ENCODE data around the gene KIRREL1. TPM values are rescaled to one million over a fixed set of nuclear protein-coding genes. Genes with fewer than 3 reads are reported as not detected.

Gene KIRREL1
- total and polyA plus RNA-seq, 2 donors (not counting 1 experiment from before 2014, with no cell fraction given) = 55.5 to 123 TPM

DNA sequence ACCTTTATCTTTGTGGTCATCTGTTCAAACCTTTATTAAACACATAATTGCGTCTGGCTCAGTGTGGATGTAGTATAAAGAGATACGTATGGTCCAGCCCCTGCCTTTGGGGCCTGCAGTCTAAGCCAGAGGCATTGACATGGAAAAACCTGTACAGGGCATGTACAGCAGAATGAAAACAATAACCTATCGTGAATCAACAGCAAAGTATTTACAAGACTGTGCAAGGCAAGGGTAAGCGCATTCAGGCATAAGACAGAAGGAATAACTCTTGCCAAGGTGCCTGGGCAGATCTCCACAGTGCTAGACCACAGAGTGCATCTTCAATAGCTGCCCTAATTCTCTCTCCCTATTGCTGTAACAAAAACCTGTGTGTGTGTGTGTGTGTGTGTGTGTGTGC, 35.5 kb downstream of the KIRREL1 start:
- Histone ChIP-seq H2AFZ (ENCODE audit: low read length) (no peak overlapping the region), H3K4me1 (ENCODE audit: control insufficient read depth, extremely low read depth, insufficient read depth, low read length) (peaks cover 7% of the 10 kb centered on the region), H3K79me2 (ENCODE audit: control insufficient read depth, insufficient read depth, low read length) (peaks cover 79% of the 10 kb centered on the region), H3K27ac (ENCODE audit: insufficient read depth, low read length) (no peak overlapping the region), H3K4me2 (ENCODE audit: extremely low read depth, insufficient read depth, low read length) (no peak overlapping the region), H3K36me3 (ENCODE audit: control insufficient read depth, insufficient read depth, low read length) (no peaks in the 10 kb centered on the region), H3K9me3 (ENCODE audit: control insufficient read depth, insufficient read depth, low read depth, low read length) (no peaks in the 10 kb centered on the region), H4K20me1 (ENCODE audit: control insufficient read depth, extremely low read depth, insufficient read depth, low read length) (no peaks in the 10 kb centered on the region), H3K9ac (ENCODE audit: insufficient read depth, low read length) (no peak overlapping the region), H3K4me3 (replicated peaks in 1 of 4; ENCODE audit: control extremely low read depth in 1 of 4, insufficient read depth in 1 of 4, low read depth in 3 of 4, low read length in 4 of 4) (no peak overlapping the region), H3K27me3 (ENCODE audit: control insufficient read depth, insufficient read depth, low read length) (no peaks in the 10 kb centered on the region)
- peak in 1 of 2 donors; percentile 91 for DNase-seq (ENCODE audit: low read depth in 2 of 2)
- TF ChIP-seq, protein P1, sequence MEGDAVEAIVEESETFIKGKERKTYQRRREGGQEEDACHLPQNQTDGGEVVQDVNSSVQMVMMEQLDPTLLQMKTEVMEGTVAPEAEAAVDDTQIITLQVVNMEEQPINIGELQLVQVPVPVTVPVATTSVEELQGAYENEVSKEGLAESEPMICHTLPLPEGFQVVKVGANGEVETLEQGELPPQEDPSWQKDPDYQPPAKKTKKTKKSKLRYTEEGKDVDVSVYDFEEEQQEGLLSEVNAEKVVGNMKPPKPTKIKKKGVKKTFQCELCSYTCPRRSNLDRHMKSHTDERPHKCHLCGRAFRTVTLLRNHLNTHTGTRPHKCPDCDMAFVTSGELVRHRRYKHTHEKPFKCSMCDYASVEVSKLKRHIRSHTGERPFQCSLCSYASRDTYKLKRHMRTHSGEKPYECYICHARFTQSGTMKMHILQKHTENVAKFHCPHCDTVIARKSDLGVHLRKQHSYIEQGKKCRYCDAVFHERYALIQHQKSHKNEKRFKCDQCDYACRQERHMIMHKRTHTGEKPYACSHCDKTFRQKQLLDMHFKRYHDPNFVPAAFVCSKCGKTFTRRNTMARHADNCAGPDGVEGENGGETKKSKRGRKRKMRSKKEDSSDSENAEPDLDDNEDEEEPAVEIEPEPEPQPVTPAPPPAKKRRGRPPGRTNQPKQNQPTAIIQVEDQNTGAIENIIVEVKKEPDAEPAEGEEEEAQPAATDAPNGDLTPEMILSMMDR (conservative IDR thresholded peaks at IDR 0.05 in 1 of 2, IDR thresholded peaks at IDR 0.05 in 1 of 2; ENCODE audit: low read depth in 1 of 2, low read length in 2 of 2) = no peak
- TF ChIP-seq EZH2 (IDR thresholded peaks at IDR 0.05; ENCODE audit: low read length, missing control alignments) = no peak

DNA sequence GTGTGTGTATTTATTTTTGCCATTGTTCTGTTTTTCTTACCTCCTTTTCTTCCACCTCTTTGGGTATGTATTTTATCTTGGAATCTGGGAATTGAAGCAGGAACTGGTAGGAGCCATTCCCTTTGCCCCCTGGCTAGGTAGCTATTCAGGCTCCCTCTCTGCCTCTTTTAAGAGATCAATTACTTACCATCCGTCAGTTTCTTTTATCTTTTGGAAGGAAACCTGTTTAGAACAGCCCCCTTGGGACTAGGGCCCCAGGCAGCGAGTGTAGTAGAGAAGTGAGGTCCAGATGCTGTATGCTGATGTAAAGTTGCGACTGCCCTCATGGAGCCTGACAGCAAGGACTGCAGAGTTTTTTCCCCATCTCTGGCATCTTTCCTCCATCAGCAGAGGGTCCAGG, 41.6 kb downstream of the KIRREL1 start:
- Histone ChIP-seq H3K27me3 (ENCODE audit: control insufficient read depth, insufficient read depth, low read length) (no peaks in the 10 kb centered on the region), H3K4me1 (ENCODE audit: control insufficient read depth, extremely low read depth, insufficient read depth, low read length) (peaks cover 25% of the 10 kb centered on the region), H2AFZ (ENCODE audit: low read length) (no peak overlapping the region), H3K9ac (ENCODE audit: insufficient read depth, low read length) (no peak overlapping the region), H3K79me2 (ENCODE audit: control insufficient read depth, insufficient read depth, low read length) (peaks cover 74% of the 10 kb centered on the region), H3K9me3 (ENCODE audit: control insufficient read depth, insufficient read depth, low read depth, low read length) (no peaks in the 10 kb centered on the region), H3K4me2 (ENCODE audit: extremely low read depth, insufficient read depth, low read length) (no peak overlapping the region), H4K20me1 (ENCODE audit: control insufficient read depth, extremely low read depth, insufficient read depth, low read length) (peaks cover 4% of the 10 kb centered on the region), H3K27ac (ENCODE audit: insufficient read depth, low read length) (no peak overlapping the region), H3K4me3 (replicated peaks in 1 of 4; ENCODE audit: control extremely low read depth in 1 of 4, insufficient read depth in 1 of 4, low read depth in 3 of 4, low read length in 4 of 4) (no peak overlapping the region), H3K36me3 (ENCODE audit: control insufficient read depth, insufficient read depth, low read length) (peaks cover 2% of the 10 kb centered on the region)
- no peak for TF ChIP-seq EZH2 (IDR thresholded peaks at IDR 0.05; ENCODE audit: low read length, missing control alignments)
- TF ChIP-seq, protein P1 (conservative IDR thresholded peaks at IDR 0.05 in 1 of 2, IDR thresholded peaks at IDR 0.05 in 1 of 2; ENCODE audit: low read depth in 1 of 2, low read length in 2 of 2) = no peak
- no peak for DNase-seq (ENCODE audit: low read depth in 2 of 2)

DNA sequence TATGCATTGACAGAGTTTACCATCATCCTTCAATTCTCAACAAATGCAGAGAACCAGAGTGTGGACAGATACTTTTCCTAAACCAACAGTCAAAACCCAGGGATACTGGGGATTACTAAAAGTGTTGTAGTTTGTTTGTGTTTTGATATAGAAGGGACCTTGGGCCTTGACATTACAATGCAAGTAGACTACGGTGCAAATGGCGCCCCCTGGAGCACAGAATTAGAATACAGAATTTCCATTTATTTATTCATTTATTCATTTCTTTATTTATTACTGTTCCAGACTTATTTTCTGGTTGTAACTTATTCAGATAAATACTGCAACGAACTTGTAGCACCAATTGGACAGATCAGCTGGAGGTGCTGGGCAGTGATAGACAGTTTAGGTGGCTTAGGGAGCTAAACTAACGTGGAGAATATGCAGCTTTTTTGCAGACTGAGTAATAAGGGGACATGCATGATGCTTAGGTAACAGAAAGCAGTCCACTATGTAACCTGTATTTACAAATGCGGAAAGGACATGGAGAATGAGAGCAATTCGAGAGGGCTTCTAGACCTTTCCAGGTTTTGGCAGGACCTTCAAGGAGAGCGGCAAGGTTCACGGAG, 42.6 kb downstream of the KIRREL1 start:
- H3K9ac ChIP-seq (ENCODE audit: insufficient read depth, low read length) = no peak overlapping the region
- H3K27ac ChIP-seq (ENCODE audit: insufficient read depth, low read length) = no peak overlapping the region
- H3K9me3 ChIP-seq (ENCODE audit: control insufficient read depth, insufficient read depth, low read depth, low read length) = no peaks in the 10 kb centered on the region
- DNase-seq (ENCODE audit: low read depth in 2 of 2) = peak; percentile 45 to 80
- peaks cover 75% of the 10 kb centered on the region for H3K79me2 ChIP-seq (ENCODE audit: control insufficient read depth, insufficient read depth, low read length)
- peaks cover 2% of the 10 kb centered on the region for H3K36me3 ChIP-seq (ENCODE audit: control insufficient read depth, insufficient read depth, low read length)
- H3K4me3 ChIP-seq (replicated peaks in 1 of 4; ENCODE audit: control extremely low read depth in 1 of 4, insufficient read depth in 1 of 4, low read depth in 3 of 4, low read length in 4 of 4) = no peak overlapping the region
- H3K4me1 ChIP-seq (ENCODE audit: control insufficient read depth, extremely low read depth, insufficient read depth, low read length) = peaks cover 25% of the 10 kb centered on the region
- peaks cover 4% of the 10 kb centered on the region for H4K20me1 ChIP-seq (ENCODE audit: control insufficient read depth, extremely low read depth, insufficient read depth, low read length)
- H3K4me2 ChIP-seq (ENCODE audit: extremely low read depth, insufficient read depth, low read length) = no peak overlapping the region
- no peak overlapping the region for H2AFZ ChIP-seq (ENCODE audit: low read length)
- TF ChIP-seq, protein P1 (conservative IDR thresholded peaks at IDR 0.05 in 1 of 2, IDR thresholded peaks at IDR 0.05 in 1 of 2; ENCODE audit: low read depth in 1 of 2, low read length in 2 of 2) = peak; percentile 64 to 74
- TF ChIP-seq EZH2 (IDR thresholded peaks at IDR 0.05; ENCODE audit: low read length, missing control alignments) = no peak
- H3K27me3 ChIP-seq (ENCODE audit: control insufficient read depth, insufficient read depth, low read length) = no peaks in the 10 kb centered on the region

Measured in fibroblast of lung (primary cell).